Sigmoid colon (tissue), 4 donors: ENCODE results near the gene GOLGA8B.

ENCODE experiments used
- CTCF ChIP-seq, 4 experiments: fragments of 450-650 bp in 3 of 4; fragments of 200-600 bp in 1 of 4; IDR thresholded peaks; one replicate each; pipeline ENCODE4 v1.5.1; 2016 to 2019; ENCODE audit warnings: antibody characterized with exemption in 4 of 4, mild to moderate bottlenecking in 3 of 4, moderate library complexity in 2 of 4
- POLR2A ChIP-seq, 2 donors: fragments of 450-650 bp; IDR thresholded peaks; one replicate each; pipeline ENCODE4 v1.6.1; 2016; ENCODE audit warnings: antibody characterized with exemption in 2 of 2, mild to moderate bottlenecking in 2 of 2, moderate library complexity in 2 of 2
- POLR2AphosphoS5 ChIP-seq, 4 donors: sonication (generic); formaldehyde crosslinking; IDR thresholded peaks; one replicate each; pipeline ENCODE4 v1.6.1; 2017; ENCODE audit warnings: antibody characterized with exemption in 4 of 4

- TF ChIP-seq CTCF (IDR thresholded peaks at IDR 0.05): no peak
- no peak for TF ChIP-seq POLR2A (IDR thresholded peaks at IDR 0.05)
- no peak for TF ChIP-seq POLR2AphosphoS5 (IDR thresholded peaks at IDR 0.05)
Observed at GRCh38 chr15:34620142-34620541, 36.7 kb upstream of the GOLGA8B start.
